H1 (cell line): ENCODE data around the gene DPH6. TPM values are rescaled to one million over a fixed set of nuclear protein-coding genes. Genes with fewer than 3 reads are reported as not detected.

Source experiments
- CTCF ChIA-PET: fragments of 300-600 bp; sonication (Branson Sonifier 250); formaldehyde crosslinking; loops from one replicate; lab custom pipeline; 2021; ENCODE audit not compliant: partially characterized antibody; lab: Charles Lee
- POLR2A ChIA-PET: fragments of 300-600 bp; sonication (Branson Sonifier 250); formaldehyde crosslinking; loops from one replicate; lab custom pipeline; 2021; ENCODE audit warnings: inconsistent platforms; ENCODE audit not compliant: partially characterized antibody; lab: Charles Lee
- DNase-seq, 2 experiments: peaks; one replicate each; pipeline versions ENCODE4 v3.0.0 to v3.0.0-alpha.2; 2010 to 2022; ENCODE audit warnings: low spot score in 2 of 2, low read depth in 1 of 2, mixed read lengths in 1 of 2
- FAIRE-seq: peaks from 2 replicates; lab custom pipeline; 2011; peaks lifted over from hg19 to GRCh38; lab: Jason Lieb, UNC
- H2AFZ ChIP-seq: 2 replicates; pipeline ENCODE4 v1.8.1; 2012; ENCODE audit warnings: low read length, inconsistent platforms
- H2AK5ac ChIP-seq: 2 replicates; pipeline ENCODE4 v1.6.1; 2013; ENCODE audit warnings: low read depth, low read length
- H2BK120ac ChIP-seq: replicated peaks from 2 replicates; pipeline ENCODE3; 2013; ENCODE audit warnings: low read depth, low read length, inconsistent platforms
- H2BK12ac ChIP-seq: 2 replicates; pipeline ENCODE4 v1.6.1; 2013; ENCODE audit warnings: low read depth, low read length
- H2BK15ac ChIP-seq: 2 replicates; pipeline ENCODE4 v1.6.1; 2013; ENCODE audit warnings: low read length
- H2BK20ac ChIP-seq: 2 replicates; pipeline ENCODE4 v1.6.1; 2013; ENCODE audit warnings: low read length
- H2BK5ac ChIP-seq: 2 replicates; pipeline ENCODE4 v1.6.1; 2013; ENCODE audit warnings: low read depth, low read length
- H3K14ac ChIP-seq: 2 replicates; pipeline ENCODE4 v1.6.1; 2013; ENCODE audit warnings: inconsistent platforms; ENCODE audit not compliant: insufficient read length
- H3K18ac ChIP-seq: 2 replicates; pipeline ENCODE4 v1.6.1; 2013; ENCODE audit warnings: low read length; ENCODE audit errors: extremely low read depth
- H3K23ac ChIP-seq: 2 replicates; pipeline ENCODE4 v1.6.1; 2013; ENCODE audit warnings: inconsistent platforms; ENCODE audit not compliant: insufficient read length
- H3K23me2 ChIP-seq: 2 replicates; pipeline ENCODE4 v1.6.1; 2013; ENCODE audit warnings: low read depth, low read length
- H3K27ac ChIP-seq: 2 replicates; pipeline ENCODE4 v1.6.1; 2011; ENCODE audit warnings: low read depth, low read length, inconsistent platforms
- H3K27me3 ChIP-seq, 4 experiments: replicated peaks in 1 of 4; 1 replicate in 1 of 4; 2 replicates in 3 of 4; pipeline versions ENCODE4 v1.6.1 to v1.8.1; 2011 to 2013; ENCODE audit warnings: low read length in 3 of 4, mild to moderate bottlenecking in 3 of 4, inconsistent platforms in 2 of 4, mixed read lengths in 2 of 4, moderate library complexity in 1 of 4; ENCODE audit not compliant: control insufficient read depth in 3 of 4, insufficient read depth in 3 of 4; ENCODE audit errors: extremely low read depth in 1 of 4
- H3K36me3 ChIP-seq, 4 experiments: 2 replicates each; pipeline versions ENCODE4 v1.6.1 to v1.8.1; 2011 to 2013; ENCODE audit warnings: mild to moderate bottlenecking in 4 of 4, low read length in 3 of 4, moderate library complexity in 2 of 4, control low read depth in 1 of 4, inconsistent platforms in 1 of 4; ENCODE audit not compliant: insufficient read depth in 4 of 4, control insufficient read depth in 2 of 4
- H3K4ac ChIP-seq: replicated peaks from 2 replicates; pipeline ENCODE3; 2013; ENCODE audit warnings: low read length, low read depth, mixed read lengths, inconsistent platforms; ENCODE audit not compliant: insufficient read length
- H3K4me1 ChIP-seq, 4 experiments: replicated peaks in 1 of 4; 1 replicate in 1 of 4; 2 replicates in 3 of 4; pipeline versions ENCODE4 v1.6.1 to v1.8.1; 2011 to 2013; ENCODE audit warnings: low read length in 3 of 4, inconsistent platforms in 2 of 4, mixed read lengths in 1 of 4; ENCODE audit not compliant: insufficient read depth in 4 of 4, control insufficient read depth in 3 of 4
- H3K4me2 ChIP-seq, 2 experiments: 2 replicates each; pipeline versions ENCODE4 v1.6.1 to v1.8.1; 2011 to 2013; ENCODE audit warnings: low read depth in 2 of 2, low read length in 2 of 2, control low read depth in 1 of 2, inconsistent platforms in 1 of 2, mild to moderate bottlenecking in 1 of 2; ENCODE audit not compliant: insufficient read depth in 1 of 2
- H3K4me3 ChIP-seq, 4 experiments: fragments of 200-600, 300-600 bp in 1 of 4; sonication (generic), shearing (Covaris generic), sonication (Bioruptor Twin) in 1 of 4; 2 replicates each; pipeline versions ENCODE4 v1.5.1 to v1.8.1; 2011 to 2016; ENCODE audit warnings: low read length in 4 of 4, low read depth in 3 of 4, control low read depth in 2 of 4, inconsistent platforms in 2 of 4, mild to moderate bottlenecking in 2 of 4, mixed read lengths in 1 of 4, moderate library complexity in 1 of 4; ENCODE audit not compliant: insufficient read depth in 2 of 4; ENCODE audit errors: extremely low read depth in 1 of 4
- H3K56ac ChIP-seq: replicated peaks from 2 replicates; pipeline ENCODE3; 2013; ENCODE audit warnings: low read depth, mild to moderate bottlenecking, mixed read lengths, low read length, inconsistent platforms; ENCODE audit not compliant: insufficient read length
- H3K79me1 ChIP-seq: 2 replicates; pipeline ENCODE4 v1.6.1; 2013; ENCODE audit warnings: low read depth, low read length, control low read depth
- H3K79me2 ChIP-seq, 2 experiments: 2 replicates each; pipeline versions ENCODE4 v1.6.1 to v1.8.1; 2012 to 2013; ENCODE audit warnings: low read length in 2 of 2, mild to moderate bottlenecking in 2 of 2, inconsistent platforms in 1 of 2; ENCODE audit not compliant: insufficient read depth in 2 of 2, control insufficient read depth in 1 of 2
- H3K9ac ChIP-seq, 4 experiments: replicated peaks in 1 of 4; 1 replicate in 1 of 4; 2 replicates in 3 of 4; pipeline versions ENCODE4 v1.6.1 to v1.8.1; 2011 to 2013; ENCODE audit warnings: low read depth in 3 of 4, low read length in 3 of 4, control low read depth in 2 of 4, mild to moderate bottlenecking in 2 of 4, moderate library complexity in 2 of 4, inconsistent platforms in 1 of 4; ENCODE audit errors: extremely low read depth in 1 of 4
- H3K9me3 ChIP-seq, 2 experiments: 2 replicates each; pipeline versions ENCODE4 v1.6.1 to v1.8.1; 2012 to 2013; ENCODE audit warnings: mild to moderate bottlenecking in 2 of 2, moderate library complexity in 2 of 2, control low read depth in 1 of 2, inconsistent platforms in 1 of 2, low read depth in 1 of 2, low read length in 1 of 2, mixed read lengths in 1 of 2; ENCODE audit not compliant: insufficient read depth in 2 of 2
- H4K20me1 ChIP-seq, 2 experiments: replicated peaks in 1 of 2; 2 replicates each; pipeline versions ENCODE3 to v1.8.1; 2011 to 2013; ENCODE audit warnings: inconsistent platforms in 2 of 2, low read length in 2 of 2, mild to moderate bottlenecking in 1 of 2; ENCODE audit not compliant: insufficient read depth in 2 of 2, control insufficient read depth in 1 of 2
- H4K5ac ChIP-seq: 2 replicates; pipeline ENCODE4 v1.6.1; 2013; ENCODE audit warnings: low read length, low read depth, mixed read lengths, inconsistent platforms; ENCODE audit not compliant: insufficient read length
- H4K8ac ChIP-seq: 2 replicates; pipeline ENCODE4 v1.8.0; 2013; ENCODE audit warnings: mild to moderate bottlenecking, moderate library complexity, low read length, inconsistent platforms; ENCODE audit not compliant: insufficient read depth; ENCODE audit errors: extremely low read depth
- H4K91ac ChIP-seq: replicated peaks from 2 replicates; pipeline ENCODE3; 2013; ENCODE audit warnings: low read length, mixed read lengths, inconsistent platforms; ENCODE audit not compliant: insufficient read length
- SIX5 ChIP-seq: IDR thresholded peaks from 2 replicates; pipeline ENCODE4 v1.6.1; 2011; ENCODE audit warnings: mild to moderate bottlenecking, low read depth, low read length
- WGBS, 2 experiments: shearing (Covaris generic) in 1 of 2; methylation state at CpG; one replicate each; pipeline versions ENCODE4 v1.1.6 to v1.1.7; 2013 to 2015; ENCODE audit warnings: low lambda C conversion rate in 2 of 2, mixed read lengths in 2 of 2, inconsistent platforms in 1 of 2, low coverage in 1 of 2, missing lambda C conversion rate in 1 of 2; ENCODE audit not compliant: insufficient replicate concordance in 2 of 2, insufficient coverage in 1 of 2, insufficient read length in 1 of 2; ENCODE audit errors: extremely low coverage in 1 of 2, missing lambda C conversion rate in 1 of 2; 5-methylcytosine and 5-hydroxymethylcytosine counted together
- polyA plus RNA-seq, 7 experiments: library from polyadenylated mRNA; depleted of rRNA in 3 of 7; stranded (reverse) in 5 of 7; unstranded in 2 of 7; fragments of >200 nt in 5 of 7; fragments of 200-250 nt in 2 of 7; gene quantifications; 1 replicate in 5 of 7; 2 replicates in 1 of 7; 4 replicates in 1 of 7; pipeline versions ENCODE4 v1.2.1 to v1.2.3, GENCODE V29; 2011 to 2013; ENCODE audit warnings: missing spikeins in 2 of 7, mixed read lengths in 2 of 7
- total RNA-seq: library from RNA; stranded (reverse); fragmentation: NEBNext Ultra II Directional; extraction: Animal tissue kit (Norgen Biotek cat#: 25700); gene quantifications from 2 replicates; pipeline ENCODE4 v1.2.1, GENCODE V29; 2021

The DPH6 gene
- total and polyA plus RNA-seq, 2 of the 8 experiments (the other 6 are each of a cell fraction or from before 2014, with no cell fraction given) = 21.6 to 30.5 TPM

GRCh38 chr15:35559683-35560082, 13.7 kb upstream of the DPH6 start:
- 85% methylated on average over 2 of the region's 2 CpGs; no CpG with 5 or more reads in 1 of the 2 experiments for WGBS, 2 experiments
- no peak overlapping the region for H2BK120ac ChIP-seq
- no peak overlapping the region for H3K4ac ChIP-seq
- H2BK15ac ChIP-seq = no peak overlapping the region
- H4K5ac ChIP-seq = no peak overlapping the region
- no peak overlapping the region for H2AK5ac ChIP-seq
- no peak overlapping the region for H3K23ac ChIP-seq
- no peaks in the 10 kb centered on the region for H3K36me3 ChIP-seq
- no peak overlapping the region for H4K8ac ChIP-seq
- no peak overlapping the region for H3K27ac ChIP-seq
- no peaks in the 10 kb centered on the region for H3K23me2 ChIP-seq
- H2BK20ac ChIP-seq = no peak overlapping the region
- no peak overlapping the region for H4K91ac ChIP-seq
- TF ChIP-seq SIX5 = no peak
- TF ChIP-seq, all 59 proteins: peak for 0
- no peak overlapping the region for H3K14ac ChIP-seq
- H3K4me1 ChIP-seq = no peaks in the 10 kb centered on the region
- no peaks in the 10 kb centered on the region for H3K79me2 ChIP-seq
- no peak overlapping the region for H2AFZ ChIP-seq
- H3K79me1 ChIP-seq = no peaks in the 10 kb centered on the region
- FAIRE-seq (no peak), DNase-seq (no peak)
- H3K4me3 ChIP-seq = no peak overlapping the region
- H3K27me3 ChIP-seq = no peaks in the 10 kb centered on the region
- H2BK5ac ChIP-seq = no peak overlapping the region
- POLR2A ChIA-PET = no interaction called here
- no peak overlapping the region for H3K18ac ChIP-seq
- H3K4me2 ChIP-seq = no peak overlapping the region
- no peak overlapping the region for H3K9ac ChIP-seq
- H4K20me1 ChIP-seq = no peaks in the 10 kb centered on the region
- CTCF ChIA-PET = no interaction called here
- H2BK12ac ChIP-seq = no peak overlapping the region
- H3K9me3 ChIP-seq = no peaks in the 10 kb centered on the region
- H3K56ac ChIP-seq = no peak overlapping the region
